ENCODE measurements around the gene SLC22A9.

GRCh38 chr11:63337070-63337469 is 32.5 kb upstream of the SLC22A9 start:
- TF ChIP-seq CTCF (IDR thresholded peaks at IDR 0.05) (no peak), POLR2A (IDR thresholded peaks at IDR 0.05) (no peak)
